Skeletal muscle tissue (tissue), 4 donors: Measurements from ENCODE around the gene MAPK1IP1L. TPM values are rescaled to one million over a fixed set of nuclear protein-coding genes. Genes with fewer than 3 reads are reported as not detected.
"Not testable (repeated sequence)": the region's sequence is repeated elsewhere in the genome, so short reads cannot be mapped to it uniquely, and the experiment has no call there.

Experiments
- H3K27ac ChIP-seq: one replicate; pipeline ENCODE4 v1.7.0; 2013; ENCODE audit warnings: mild to moderate bottlenecking, low read depth, low read length, inconsistent platforms
- H3K27me3 ChIP-seq, 3 donors: one replicate each; pipeline ENCODE4 v1.7.0; 2013; ENCODE audit warnings: low read length in 3 of 3; ENCODE audit not compliant: control insufficient read depth in 3 of 3, insufficient read depth in 3 of 3
- H3K36me3 ChIP-seq, 3 donors: one replicate each; pipeline ENCODE4 v1.7.0; 2013; ENCODE audit warnings: low read length in 3 of 3; ENCODE audit not compliant: control insufficient read depth in 3 of 3, insufficient read depth in 3 of 3
- H3K4me1 ChIP-seq, 3 donors: one replicate each; pipeline ENCODE4 v1.7.0; 2013; ENCODE audit warnings: low read length in 3 of 3, mild to moderate bottlenecking in 3 of 3; ENCODE audit not compliant: control insufficient read depth in 3 of 3, insufficient read depth in 3 of 3
- H3K4me3 ChIP-seq, 3 donors: one replicate each; pipeline ENCODE4 v1.7.0; 2013; ENCODE audit warnings: low read length in 3 of 3
- H3K9ac ChIP-seq, 3 donors: one replicate each; pipeline ENCODE4 v1.7.0; 2013; ENCODE audit warnings: low read length in 3 of 3, mild to moderate bottlenecking in 3 of 3, moderate library complexity in 2 of 3, low read depth in 1 of 3
- H3K9me3 ChIP-seq, 3 donors: one replicate each; pipeline ENCODE4 v1.7.0; 2013; ENCODE audit warnings: low read length in 3 of 3; ENCODE audit not compliant: control insufficient read depth in 3 of 3
- total RNA-seq: library from RNA; depleted of rRNA; stranded (reverse); fragments of >200 nt; gene quantifications from one replicate; pipeline ENCODE4 v1.2.3, GENCODE V29; 2014
- donor health status: Osteomylitis.

The MAPK1IP1L gene
- total RNA-seq, 1 donor from 2014 or later: 20.9 TPM

DNA sequence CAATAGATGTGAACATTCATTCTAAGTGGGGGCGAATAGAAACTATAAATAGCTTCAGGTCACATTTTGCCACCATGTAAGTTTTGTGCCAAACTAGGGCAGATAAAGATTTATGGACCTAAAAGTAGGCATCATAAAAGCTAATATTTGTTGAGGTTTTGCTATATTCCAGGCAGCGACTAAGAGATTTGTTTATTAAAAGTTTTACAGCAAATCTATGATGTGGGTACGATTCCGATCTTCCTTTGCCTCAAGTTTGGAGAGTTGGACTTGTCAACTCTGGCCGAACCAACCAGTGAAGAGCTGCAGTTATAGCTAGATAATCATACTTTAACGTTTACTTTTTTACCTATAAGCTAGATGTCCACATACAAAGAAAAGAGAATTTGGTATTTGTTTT lies 1.6 kb downstream of the MAPK1IP1L start:
- Histone ChIP-seq H3K4me1 (peaks cover 10 to 19% (median 12%) of the 10 kb centered on the region in 3 donors), H3K36me3 (peaks cover 0 to 2% (median 0%) of the 10 kb centered on the region in 3 donors), H3K9ac (peak overlapping the region in 1 of 3 donors; percentile 100), H3K27ac (peak overlapping the region; percentile 100), H3K4me3 (peak overlapping the region in 2 of 3 donors; percentile 90 to 96), H3K9me3 (no peaks in the 10 kb centered on the region), H3K27me3 (no peaks in the 10 kb centered on the region)

DNA sequence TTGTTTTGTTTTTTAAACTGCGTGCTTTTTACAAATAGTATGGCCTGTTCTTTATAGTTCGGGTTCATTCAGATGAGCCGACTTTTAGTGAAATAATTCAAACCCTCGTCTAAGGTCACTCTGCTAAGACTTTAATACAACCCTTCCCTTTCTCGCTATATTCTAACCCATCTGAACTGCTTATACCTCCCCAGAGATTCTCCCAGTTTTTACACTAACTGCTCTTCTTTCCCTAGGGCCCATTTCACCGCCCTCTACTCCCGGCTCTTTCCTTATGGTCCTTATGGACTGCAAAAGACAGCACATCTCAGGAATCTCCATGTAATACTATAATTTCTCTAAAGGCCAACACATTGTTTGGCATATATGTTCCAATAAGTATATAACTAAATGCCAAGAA lies 2.1 kb downstream of the MAPK1IP1L start:
- no peak overlapping the region for H3K27ac ChIP-seq
- H3K9ac ChIP-seq: no peak overlapping the region
- H3K4me3 ChIP-seq: no peak overlapping the region
- no peaks in the 10 kb centered on the region for H3K27me3 ChIP-seq
- no peaks in the 10 kb centered on the region for H3K9me3 ChIP-seq
- H3K36me3 ChIP-seq: peaks cover 0 to 2% (median 0%) of the 10 kb centered on the region in 3 donors
- H3K4me1 ChIP-seq: peaks cover 10 to 19% (median 12%) of the 10 kb centered on the region in 3 donors

DNA sequence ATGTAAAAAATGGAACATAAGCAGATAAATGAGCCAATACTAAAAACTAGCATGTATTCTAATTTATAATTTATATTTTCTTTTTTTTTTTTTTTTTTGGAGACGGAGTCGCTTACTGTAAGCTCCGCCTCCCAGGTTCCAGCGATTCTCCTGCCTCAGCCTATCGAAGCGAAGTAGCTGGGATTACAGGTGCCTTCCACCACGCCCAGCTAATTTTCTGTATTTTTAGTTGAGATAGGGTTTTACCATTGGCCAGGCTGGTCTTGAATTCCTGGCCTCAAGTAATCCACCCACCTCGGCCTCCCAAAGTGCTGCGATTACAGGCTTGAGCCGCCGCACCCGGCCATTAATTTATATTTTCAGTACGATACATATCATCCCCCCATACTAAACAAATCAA lies 2.7 kb downstream of the MAPK1IP1L start:
- H3K27ac ChIP-seq: no peak overlapping the region
- no peaks in the 10 kb centered on the region for H3K27me3 ChIP-seq
- peaks cover 10 to 19% (median 12%) of the 10 kb centered on the region in 3 donors for H3K4me1 ChIP-seq
- peaks cover 0 to 2% (median 0%) of the 10 kb centered on the region in 3 donors for H3K36me3 ChIP-seq
- H3K9ac ChIP-seq: no peak overlapping the region
- H3K9me3 ChIP-seq: no peaks in the 10 kb centered on the region
- no peak overlapping the region for H3K4me3 ChIP-seq

DNA sequence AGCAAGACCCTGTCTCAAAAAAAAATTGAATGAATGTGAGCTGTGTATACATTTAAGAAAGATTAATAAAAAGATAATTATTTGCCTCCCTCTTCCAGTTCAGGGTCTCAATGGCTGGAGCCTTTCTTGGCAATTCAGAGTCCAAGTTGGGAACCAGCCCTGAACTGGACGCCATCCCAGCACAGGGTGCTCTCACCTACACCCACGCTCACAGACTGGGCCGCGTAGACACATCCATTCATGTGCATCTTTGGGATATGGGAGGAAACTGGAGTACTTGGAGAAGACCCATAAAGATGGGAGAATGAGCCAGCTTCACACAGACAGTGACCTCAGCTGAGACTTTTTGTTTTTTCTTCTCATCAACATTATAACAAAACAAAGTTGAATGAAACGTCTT lies 6.5 kb downstream of the MAPK1IP1L start:
- no peaks in the 10 kb centered on the region for H3K27me3 ChIP-seq
- H3K36me3 ChIP-seq: peaks cover 4 to 9% (median 5%) of the 10 kb centered on the region in 3 donors
- H3K9me3 ChIP-seq: no peaks in the 10 kb centered on the region
- H3K9ac ChIP-seq: no peak overlapping the region
- no peak overlapping the region for H3K4me3 ChIP-seq
- peaks cover 4 to 17% (median 11%) of the 10 kb centered on the region in 3 donors for H3K4me1 ChIP-seq
- H3K27ac ChIP-seq: no peak overlapping the region

DNA sequence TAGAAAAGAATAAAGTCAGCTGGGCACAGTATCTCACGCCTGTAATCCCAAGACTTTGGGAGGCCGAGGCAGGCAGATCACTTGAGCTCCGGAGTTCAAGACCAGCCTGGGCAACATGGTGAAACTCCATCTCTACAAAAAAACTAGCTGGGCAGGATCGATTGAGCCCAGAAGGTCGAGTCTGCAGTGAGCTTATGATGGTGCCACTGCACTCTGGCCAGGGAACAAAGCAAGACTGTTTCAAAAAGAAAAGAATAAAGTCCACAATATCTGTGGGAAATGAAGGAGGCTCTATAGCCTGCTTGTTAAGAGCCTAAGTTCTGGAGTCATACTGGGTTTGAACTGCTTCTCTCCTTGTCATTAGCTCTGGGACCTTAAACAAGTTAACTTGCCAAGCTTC lies 7.9 kb downstream of the MAPK1IP1L start:
- Histone ChIP-seq H3K4me1 (peaks cover 4 to 15% (median 4%) of the 10 kb centered on the region in 3 donors), H3K36me3 (peaks cover 9 to 19% (median 9%) of the 10 kb centered on the region in 3 donors), H3K27me3 (no peaks in the 10 kb centered on the region), H3K4me3 (no peak overlapping the region), H3K9me3 (no peaks in the 10 kb centered on the region), H3K9ac (no peak overlapping the region), H3K27ac (no peak overlapping the region)

DNA sequence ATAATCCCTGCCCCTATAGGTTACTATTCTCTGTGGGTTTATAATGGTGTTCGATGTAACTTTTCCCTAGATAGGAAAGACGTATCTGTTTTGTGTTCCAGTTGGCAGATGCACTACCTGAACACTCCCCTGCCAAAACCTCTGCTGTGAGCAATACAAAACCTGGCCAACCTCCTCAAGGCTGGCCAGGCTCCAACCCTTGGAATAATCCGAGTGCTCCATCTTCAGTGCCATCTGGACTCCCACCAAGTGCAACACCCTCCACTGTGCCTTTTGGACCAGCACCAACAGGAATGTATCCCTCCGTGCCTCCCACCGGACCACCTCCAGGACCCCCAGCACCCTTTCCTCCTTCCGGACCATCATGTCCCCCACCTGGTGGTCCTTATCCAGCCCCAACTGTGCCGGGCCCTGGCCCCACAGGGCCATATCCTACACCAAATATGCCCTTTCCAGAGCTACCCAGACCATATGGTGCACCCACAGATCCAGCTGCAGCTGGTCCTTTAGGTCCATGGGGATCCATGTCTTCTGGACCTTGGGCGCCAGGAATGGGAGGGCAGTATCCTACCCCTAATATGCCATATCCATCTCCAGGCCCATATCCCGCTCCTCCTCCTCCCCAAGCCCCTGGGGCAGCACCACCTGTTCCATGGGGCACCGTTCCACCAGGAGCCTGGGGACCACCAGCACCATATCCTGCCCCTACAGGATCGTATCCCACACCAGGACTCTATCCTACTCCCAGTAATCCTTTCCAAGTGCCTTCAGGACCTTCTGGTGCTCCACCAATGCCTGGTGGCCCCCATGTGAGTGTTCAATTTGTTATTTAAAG lies 11.3 kb downstream of the MAPK1IP1L start:
- no peaks in the 10 kb centered on the region for H3K9me3 ChIP-seq
- H3K9ac ChIP-seq: no peak overlapping the region
- no peak overlapping the region for H3K27ac ChIP-seq
- no peak overlapping the region for H3K4me3 ChIP-seq
- H3K4me1 ChIP-seq: peaks cover 4 to 11% (median 4%) of the 10 kb centered on the region in 3 donors
- H3K36me3 ChIP-seq: peaks cover 10 to 29% (median 13%) of the 10 kb centered on the region in 3 donors
- H3K27me3 ChIP-seq: no peaks in the 10 kb centered on the region

DNA sequence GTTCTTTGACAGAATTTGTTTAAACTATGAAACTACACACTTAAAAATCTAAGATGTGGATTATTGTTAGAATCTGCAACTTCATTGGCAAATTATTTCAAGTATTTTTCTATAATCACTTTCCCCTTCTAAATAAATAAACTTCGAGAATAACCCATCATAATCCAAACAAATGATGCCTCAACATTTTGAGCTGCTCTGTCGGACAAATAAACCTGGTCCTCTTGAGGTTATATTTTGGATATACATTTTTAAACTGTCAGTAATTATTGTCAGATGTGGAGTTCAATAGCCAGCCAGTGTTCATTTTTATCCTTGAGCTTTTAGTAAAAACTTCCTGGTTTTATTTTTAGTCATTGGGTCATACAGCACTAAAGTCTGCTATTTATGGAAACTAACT lies 13.4 kb downstream of the MAPK1IP1L start:
- not testable (repeated sequence) for H3K27ac ChIP-seq, H3K4me3 ChIP-seq, H3K27me3 ChIP-seq, H3K9me3 ChIP-seq, H3K9ac ChIP-seq
- Histone ChIP-seq H3K4me1 (peaks cover 4 to 11% (median 4%) of the 10 kb centered on the region in 3 donors), H3K36me3 (peaks cover 10 to 27% (median 13%) of the 10 kb centered on the region in 3 donors)

DNA sequence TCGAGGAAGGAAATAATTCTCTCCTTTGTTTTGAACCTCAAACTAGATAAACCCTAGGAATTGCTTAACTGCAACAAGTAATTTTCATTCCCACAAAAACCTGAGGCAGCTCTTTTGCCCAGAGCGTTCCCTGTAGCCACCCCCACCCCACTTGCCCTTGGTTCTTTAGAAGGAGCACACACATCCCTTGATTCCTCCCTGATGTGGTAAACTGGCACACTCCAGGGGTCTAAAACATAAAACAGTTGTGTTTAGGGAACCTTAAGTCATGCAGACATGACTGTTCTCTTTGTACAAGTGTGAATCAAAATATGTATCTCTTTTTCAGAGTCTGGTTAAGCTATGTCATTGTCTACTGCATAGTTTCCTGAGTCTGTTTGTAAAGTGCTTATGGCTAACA lies 14.0 kb downstream of the MAPK1IP1L start:
- Histone ChIP-seq H3K36me3 (peaks cover 10 to 27% (median 13%) of the 10 kb centered on the region in 3 donors), H3K27ac (no peak overlapping the region), H3K4me1 (peaks cover 4 to 11% (median 4%) of the 10 kb centered on the region in 3 donors)

DNA sequence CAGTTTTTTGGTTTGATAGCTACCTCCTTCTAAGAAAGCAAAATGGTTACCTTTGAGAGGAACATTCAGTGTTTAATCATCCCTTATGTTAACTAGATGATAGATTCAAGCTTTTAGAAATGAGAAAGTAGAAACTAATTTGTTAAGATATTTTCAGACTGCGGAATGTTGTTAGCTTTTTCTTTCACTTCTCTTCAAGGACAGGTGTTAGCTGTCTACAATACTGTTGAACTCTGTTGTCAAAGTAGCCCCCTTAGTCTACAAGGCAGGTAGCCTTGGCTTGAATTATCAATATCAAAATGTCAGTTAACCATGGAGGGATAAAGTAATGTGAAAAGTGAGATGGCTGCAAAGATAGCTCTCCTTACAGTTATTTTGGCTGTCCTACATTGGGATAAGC lies 14.8 kb downstream of the MAPK1IP1L start:
- Histone ChIP-seq H3K36me3 (peaks cover 10 to 27% (median 13%) of the 10 kb centered on the region in 3 donors), H3K4me1 (peaks cover 4 to 11% (median 4%) of the 10 kb centered on the region in 3 donors)

More for the DNA sequence above, 14.0 kb downstream of the MAPK1IP1L start:
- Histone ChIP-seq H3K27me3 (no peaks in the 10 kb centered on the region), H3K9ac (no peak overlapping the region), H3K4me3 (no peak overlapping the region), H3K9me3 (no peaks in the 10 kb centered on the region)

DNA sequence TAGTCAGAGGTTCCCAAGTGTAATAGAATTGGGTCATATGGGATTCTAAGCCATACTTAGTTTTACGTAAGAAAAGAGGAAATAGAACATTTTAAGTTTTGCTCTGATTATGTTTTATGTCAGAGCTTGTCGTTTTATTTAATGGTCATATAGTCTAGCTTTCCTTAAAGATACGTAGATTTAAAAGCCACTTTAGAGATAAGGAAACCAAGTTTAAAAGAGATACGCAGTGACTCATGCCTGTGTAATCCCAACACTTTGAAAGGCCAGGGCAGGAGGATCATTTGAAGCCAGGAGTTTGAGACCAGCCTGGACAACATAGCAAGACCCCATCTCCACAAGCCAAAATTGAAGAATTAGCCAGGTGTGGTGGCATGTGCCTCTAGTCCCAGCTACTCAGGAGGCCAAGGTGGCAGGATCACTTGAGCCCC lies 19.5 kb downstream of the MAPK1IP1L start:
- H3K4me3 ChIP-seq: no peak overlapping the region
- H3K27me3 ChIP-seq: no peaks in the 10 kb centered on the region
- no peaks in the 10 kb centered on the region for H3K9me3 ChIP-seq
- H3K27ac ChIP-seq: no peak overlapping the region
- peaks cover 0 to 7% (median 2%) of the 10 kb centered on the region in 3 donors for H3K36me3 ChIP-seq
- H3K4me1 ChIP-seq: peaks cover 5 to 18% (median 10%) of the 10 kb centered on the region in 3 donors
- no peak overlapping the region for H3K9ac ChIP-seq

More for the DNA sequence above, 14.8 kb downstream of the MAPK1IP1L start:
- Histone ChIP-seq H3K4me3 (no peak overlapping the region), H3K27ac (no peak overlapping the region), H3K27me3 (no peaks in the 10 kb centered on the region), H3K9ac (no peak overlapping the region), H3K9me3 (no peaks in the 10 kb centered on the region)
